Activated CD4-positive, alpha-beta T cell treated with anti-CD3 and anti-CD28 coated beads, Interleukin-2, amount 50 U/mL, for 24 hours (primary cell): ENCODE measurements around the gene MYO3B.
"Not testable (repeated sequence)": the region's sequence is repeated elsewhere in the genome, so short reads cannot be mapped to it uniquely, and the experiment has no call there.

Experiments used
- DNase-seq, 2 donors: peaks; one replicate each; pipeline ENCODE4 v3.0.0-alpha.2; 2020; ENCODE audit warnings: low read depth in 1 of 2, low spot score in 1 of 2

MYO3B gene

DNA sequence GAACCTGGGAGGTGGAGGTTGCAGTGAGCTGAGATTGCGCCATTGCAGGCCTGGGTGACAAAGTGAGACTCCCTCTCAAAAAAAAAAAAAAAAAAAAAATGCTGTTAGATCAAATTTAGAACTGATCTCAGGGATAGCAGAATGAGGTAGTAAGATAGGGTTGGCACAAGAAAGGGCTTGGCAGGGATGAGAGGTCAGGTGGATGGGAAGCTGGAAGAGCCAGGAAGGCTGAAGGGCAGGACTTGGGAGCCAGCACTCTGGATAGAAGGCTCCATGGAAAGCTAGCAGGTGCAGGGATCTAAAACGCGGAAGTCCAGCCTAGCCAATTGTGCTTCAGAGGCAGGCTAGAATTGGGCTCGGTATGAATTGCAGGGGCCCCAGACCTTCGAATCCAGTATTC lies 286.3 kb downstream of the MYO3B start:
- DNase-seq, result no peak

DNA sequence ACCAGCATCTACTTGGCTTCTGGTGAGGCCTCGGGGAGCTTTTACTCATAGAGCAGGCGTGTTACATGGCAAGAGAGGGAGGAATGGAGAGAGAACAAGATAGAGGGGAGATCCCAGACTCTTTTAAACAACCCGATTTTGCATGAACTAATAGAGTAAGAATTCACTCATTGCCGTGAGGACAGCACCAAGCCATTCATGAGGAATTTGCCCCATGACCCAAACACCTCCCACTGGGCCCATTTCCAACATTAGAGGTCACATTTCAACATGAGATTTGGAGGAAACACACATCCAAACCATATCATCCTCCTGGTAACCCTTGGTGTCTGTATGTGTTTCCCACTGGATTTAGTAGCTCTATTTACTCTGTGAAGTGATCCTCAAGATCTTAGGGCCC lies 287.3 kb downstream of the MYO3B start:
- DNase-seq, result no peak

GRCh38 chr2:170466632-170467031 lies 288.7 kb downstream of the MYO3B start:
- no peak for DNase-seq

- DNase-seq, result no peak
These were observed 289.8 kb downstream of the MYO3B start for GRCh38 chr2:170467568-170468422.

GRCh38 chr2:170468557-170468956 lies 290.6 kb downstream of the MYO3B start:
- DNase-seq, result no peak

- DNase-seq, result not testable (repeated sequence)
These were observed 294.6 kb downstream of the MYO3B start for GRCh38 chr2:170472498-170472897.

GRCh38 chr2:170475878-170476277 lies 297.9 kb downstream of the MYO3B start:
- DNase-seq, result no peak

DNA sequence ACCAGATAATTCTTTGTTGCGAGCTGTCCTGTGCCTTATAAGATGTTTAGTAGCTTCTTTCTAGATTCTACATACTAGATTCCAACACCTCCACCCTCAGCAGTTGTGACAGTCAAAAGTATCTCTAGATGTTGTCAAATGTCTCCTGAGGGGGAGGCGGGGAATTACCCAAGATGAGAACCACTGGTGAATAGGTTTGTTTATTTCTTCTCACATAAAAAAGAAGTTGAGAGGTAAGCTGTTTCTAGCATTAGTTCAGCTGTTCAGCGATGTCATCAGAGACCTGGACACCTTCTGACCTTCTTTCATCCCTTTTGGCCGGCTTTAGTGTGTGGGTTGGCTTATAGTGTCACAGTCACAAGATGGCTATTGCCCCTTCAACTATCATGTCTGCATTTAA lies 299.7 kb downstream of the MYO3B start:
- no peak for DNase-seq

DNA sequence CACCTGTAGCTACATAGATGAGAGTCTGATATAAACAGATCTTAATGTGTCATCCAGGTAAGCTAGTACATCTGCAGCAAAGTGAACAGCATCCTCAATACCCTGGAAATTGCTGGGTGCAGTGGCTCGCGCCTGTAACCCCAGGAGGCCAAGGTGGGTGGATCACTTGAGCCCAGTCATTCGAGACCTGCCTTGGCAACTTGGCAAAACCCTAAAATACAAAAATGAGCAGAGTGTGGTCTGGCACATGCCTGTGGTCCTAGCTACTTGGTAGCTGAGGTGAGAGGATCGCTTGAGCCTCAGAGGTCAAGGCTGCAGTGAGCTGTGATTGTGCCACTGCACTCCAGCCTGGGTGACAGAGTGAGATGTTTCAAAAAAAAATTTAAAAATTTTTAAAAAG lies 303.3 kb downstream of the MYO3B start:
- DNase-seq, result no peak

- no peak for DNase-seq
These were observed 306.6 kb downstream of the MYO3B start for GRCh38 chr2:170484552-170484951.

DNA sequence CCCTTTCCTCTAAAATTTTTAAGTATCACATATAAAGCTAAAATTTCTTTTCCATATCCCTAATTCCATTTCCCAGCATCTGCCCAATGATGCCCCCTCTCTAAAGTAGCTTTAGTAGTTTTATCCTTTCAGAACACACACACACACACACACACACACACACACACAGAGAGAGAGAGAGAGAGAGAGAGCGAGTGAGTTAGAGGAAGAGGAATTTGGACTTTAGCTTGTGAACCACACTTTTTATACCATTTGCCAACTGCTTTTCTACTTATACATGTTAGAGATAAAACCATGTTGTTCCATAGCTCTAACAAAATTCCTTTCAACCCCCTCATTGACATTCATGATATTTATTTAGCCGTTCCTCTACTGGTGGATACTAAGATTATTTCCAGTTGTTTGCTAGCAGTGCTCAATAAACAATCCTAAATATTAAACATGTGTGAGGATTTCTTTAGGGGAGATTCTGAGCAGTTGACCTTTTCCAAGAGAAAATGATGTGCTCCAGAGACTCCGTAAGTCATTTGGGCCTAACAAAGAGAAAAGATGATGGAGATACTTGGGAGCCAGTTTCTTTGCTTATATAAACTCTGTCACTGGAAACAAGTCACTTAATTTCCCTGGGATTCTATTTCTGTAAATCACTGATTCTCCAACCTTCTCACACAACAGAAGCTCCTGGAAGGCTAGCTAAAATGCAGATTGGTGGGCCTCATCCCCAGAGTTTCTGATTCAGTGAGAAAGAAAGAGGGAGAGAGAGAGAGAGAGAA lies 307.5 kb downstream of the MYO3B start:
- no peak for DNase-seq

GRCh38 chr2:170486730-170487129 lies 308.8 kb downstream of the MYO3B start:
- no peak for DNase-seq

DNA sequence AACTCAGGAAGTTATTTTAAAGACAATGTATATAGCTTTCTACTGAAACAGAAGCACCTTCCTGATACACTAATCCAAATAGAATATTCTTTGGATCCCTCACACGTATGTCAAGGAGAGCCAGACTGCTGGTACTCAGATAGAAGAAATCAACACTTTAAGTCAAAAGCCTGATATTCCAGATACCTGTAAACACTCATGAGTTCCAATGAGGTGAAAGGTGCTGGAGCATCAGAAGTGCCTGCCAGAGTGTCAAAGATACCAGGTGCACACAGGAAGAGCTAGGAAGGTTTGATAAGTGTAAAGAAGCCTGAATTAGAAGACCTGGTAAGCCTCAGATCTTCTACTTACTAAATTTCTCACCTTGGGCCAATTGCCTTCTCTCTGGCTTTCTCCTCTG lies 310.9 kb downstream of the MYO3B start:
- no peak for DNase-seq

DNA sequence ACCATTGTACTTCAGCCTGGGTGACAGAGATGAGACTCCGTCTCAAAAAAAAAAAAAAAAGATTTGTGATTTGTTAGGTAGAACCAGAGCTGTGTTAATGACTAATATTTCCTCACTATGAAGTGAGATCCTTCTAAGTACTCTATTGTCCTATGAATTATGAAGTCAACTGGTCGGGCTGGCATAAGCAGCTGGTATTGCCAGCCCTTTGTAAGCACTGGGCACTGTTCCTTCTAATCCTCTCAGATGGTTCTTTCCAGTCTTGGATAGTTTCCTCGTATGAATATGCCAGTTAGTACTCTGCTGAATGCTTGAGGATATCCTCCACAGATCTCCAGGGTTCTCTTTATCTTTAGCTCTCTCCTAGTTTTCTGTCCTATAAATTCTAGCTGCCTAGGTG lies 314.1 kb downstream of the MYO3B start:
- DNase-seq, result no peak

- no peak for DNase-seq
These were observed 315.6 kb downstream of the MYO3B start for GRCh38 chr2:170493426-170494097.

DNA sequence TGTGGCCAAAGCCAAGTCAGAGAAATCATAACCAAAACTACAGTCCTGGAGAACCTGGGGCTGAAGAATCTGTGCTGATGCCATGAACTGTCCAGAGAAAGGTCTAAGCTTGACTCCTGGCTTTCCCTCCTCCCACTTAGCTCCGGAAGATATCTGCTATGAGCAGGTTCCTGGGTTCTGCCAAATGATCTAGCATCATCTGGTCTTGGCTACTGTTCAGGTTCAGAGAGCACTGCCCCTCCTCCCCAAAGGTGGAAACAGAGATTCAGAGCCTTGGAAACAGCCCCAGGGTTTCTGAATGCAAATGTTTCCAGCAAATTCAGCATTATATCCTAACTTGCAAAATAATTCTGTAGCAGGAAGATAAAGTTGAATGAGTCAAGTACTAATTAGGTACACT lies 317.9 kb downstream of the MYO3B start:
- DNase-seq, result no peak

- DNase-seq, result no peak
These were observed 320.7 kb downstream of the MYO3B start for GRCh38 chr2:170498619-170499018.

DNA sequence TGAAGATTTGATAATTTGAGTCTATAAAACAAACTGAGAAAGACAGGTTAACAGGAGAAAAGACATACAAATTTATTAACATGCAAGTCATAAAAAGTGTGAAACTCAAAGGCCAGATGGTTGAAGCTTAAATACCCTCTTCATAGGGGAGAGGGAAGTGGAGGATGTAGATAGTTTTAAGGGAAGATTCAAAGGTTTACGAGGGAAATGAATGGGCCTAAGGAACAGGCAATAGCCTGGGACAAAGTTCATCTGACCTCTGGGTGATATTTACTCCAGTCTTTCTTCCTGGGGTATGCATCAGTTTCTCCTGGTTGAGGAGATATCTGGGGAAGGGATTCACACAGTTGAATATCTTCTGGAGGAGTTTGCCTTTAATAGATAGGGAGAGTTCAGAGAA lies 322.2 kb downstream of the MYO3B start:
- DNase-seq, result no peak

GRCh38 chr2:170500770-170501169 lies 322.8 kb downstream of the MYO3B start:
- DNase-seq, result no peak

DNA sequence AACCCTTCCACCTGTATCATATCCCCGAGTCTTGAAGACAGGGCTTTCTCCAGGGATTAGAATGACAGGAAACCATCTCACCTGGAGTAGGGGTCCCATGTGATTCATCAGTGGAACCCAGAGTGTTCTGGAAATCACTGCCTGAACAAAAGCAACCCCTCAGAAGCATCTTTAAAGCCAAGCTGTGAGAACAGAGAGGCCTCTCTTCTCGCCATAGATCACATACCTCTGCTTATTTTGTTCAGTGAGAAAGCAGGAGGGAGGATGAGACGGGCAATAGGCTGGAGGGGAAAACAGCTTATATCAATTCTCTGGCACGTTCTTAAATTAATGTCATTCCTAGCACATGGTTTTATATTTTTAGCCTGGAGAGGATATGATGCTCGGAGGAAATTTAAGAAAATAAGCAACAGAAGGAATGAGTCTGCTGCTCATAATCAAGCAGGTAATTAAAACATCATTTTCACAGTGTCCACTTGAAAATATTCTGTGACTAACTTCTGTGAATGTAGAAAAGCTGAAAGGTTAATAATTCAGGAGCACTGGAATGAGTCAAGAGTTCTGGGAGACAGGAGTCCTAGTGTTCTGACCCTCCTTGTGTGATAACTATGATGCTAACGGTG lies 323.6 kb downstream of the MYO3B start:
- no peak for DNase-seq

- DNase-seq, result no peak
These were observed 324.6 kb downstream of the MYO3B start for GRCh38 chr2:170502361-170503130.
